Kidney (tissue), 14 donors: ENCODE data around the gene PPARGC1A. TPM values are rescaled to one million over a fixed set of nuclear protein-coding genes. Genes with fewer than 3 reads are reported as not detected.

ENCODE experiments used
- DNase-seq, 5 donors: peaks; one replicate each; pipeline ENCODE4 v3.0.0-alpha.2; 2013 to 2020
- FAIRE-seq: peaks from 2 replicates; lab custom pipeline; 2012; peaks lifted over from hg19 to GRCh38; lab: Jason Lieb, UNC
- H3K27ac ChIP-seq, 2 donors: one replicate each; pipeline ENCODE4 v1.7.0; 2013; ENCODE audit warnings: low read depth in 2 of 2, low read length in 2 of 2, inconsistent platforms in 1 of 2
- H3K27me3 ChIP-seq: one replicate; pipeline ENCODE4 v1.7.1; 2013; ENCODE audit warnings: low read length, inconsistent platforms; ENCODE audit not compliant: control insufficient read depth, insufficient read depth
- H3K36me3 ChIP-seq, 3 donors: one replicate each; pipeline versions ENCODE4 v1.7.0 to v1.7.1; 2013; ENCODE audit warnings: low read length in 3 of 3, control low read depth in 1 of 3, inconsistent platforms in 1 of 3; ENCODE audit not compliant: insufficient read depth in 3 of 3, control insufficient read depth in 2 of 3
- H3K4me1 ChIP-seq, 3 donors: one replicate each; pipeline versions ENCODE4 v1.7.0 to v1.7.1; 2013; ENCODE audit warnings: low read length in 3 of 3, inconsistent platforms in 1 of 3, low read depth in 1 of 3; ENCODE audit not compliant: control insufficient read depth in 2 of 3, insufficient read depth in 2 of 3
- H3K4me3 ChIP-seq, 3 donors: one replicate each; pipeline versions ENCODE4 v1.7.0 to v1.8.1; 2013; ENCODE audit warnings: low read length in 3 of 3, control low read depth in 1 of 3, inconsistent platforms in 1 of 3
- H3K9ac ChIP-seq, 3 donors: one replicate each; pipeline versions ENCODE4 v1.7.0 to v1.7.1; 2013; ENCODE audit warnings: low read length in 3 of 3, control low read depth in 1 of 3, inconsistent platforms in 1 of 3
- H3K9me3 ChIP-seq, 3 donors: one replicate each; pipeline versions ENCODE4 v1.7.0 to v1.7.1; 2013; ENCODE audit warnings: low read length in 3 of 3, control low read depth in 1 of 3, inconsistent platforms in 1 of 3; ENCODE audit not compliant: control insufficient read depth in 2 of 3, insufficient read depth in 1 of 3
- intact Hi-C: fragments of 100-400 bp; cut with DNase I; formaldehyde crosslinking; loops from one replicate; pipeline ENCODE4 v1.11.1; 2022
- polyA plus RNA-seq: library from polyadenylated mRNA; stranded (reverse); fragments of 350-450 nt; fragmentation: Illumina TruSeq; extraction: RNeasy Lipid Tissue Mini Kit (QIAGEN cat#74804); gene quantifications from one replicate; pipeline ENCODE4 v1.2.3, GENCODE V29; 2014; ENCODE audit warnings: low read depth, low replicate concordance; ENCODE audit not compliant: insufficient read depth
- total RNA-seq: library from RNA; stranded (reverse); fragmentation: NEBNext Ultra II Directional; extraction: Animal tissue kit (Norgen Biotek cat#: 25700); gene quantifications from one replicate; pipeline ENCODE4 v1.2.1, GENCODE V29; 2021
- TF ChIP-seq, protein P1 (sequence below): IDR thresholded peaks from 3 replicates; pipeline ENCODE4 v1.5.1; 2012; ENCODE audit warnings: mild to moderate bottlenecking, moderate library complexity, borderline replicate concordance; ENCODE audit not compliant: insufficient read depth; ENCODE audit errors: extremely low read depth
- donor health status: control.
- donor health status: control.
- donor health status: control.
- donor health status: control.
- donor health status: control.
- donor health status: DM: yes; HTN: yes; CAD: no.
- donor health status: Normal renal cell carcinoma (clear cell type).

PPARGC1A gene
- total and polyA plus RNA-seq, 2 donors from 2014 or later = 22.8 to 80.8 TPM

DNA sequence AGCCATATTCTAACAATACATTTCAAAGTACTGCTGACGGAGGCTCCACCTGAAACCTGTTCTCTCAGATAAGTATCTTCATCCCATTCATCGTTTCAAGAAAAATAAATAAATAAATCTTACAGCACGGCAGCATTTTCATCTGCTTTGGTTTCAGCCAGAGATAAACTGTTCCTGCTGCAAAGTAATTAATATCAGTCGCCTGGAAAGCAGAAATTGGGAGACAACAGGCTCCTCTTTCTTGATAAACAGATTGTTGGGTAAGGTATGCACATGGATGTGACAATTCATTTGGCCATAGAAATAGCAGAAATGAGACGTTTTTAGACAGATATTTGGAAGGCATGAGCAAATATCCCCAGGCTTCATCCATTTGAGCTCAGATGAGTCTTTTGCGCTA is 110.4 kb downstream of the PPARGC1A start:
- Histone ChIP-seq H3K4me3 (no peak overlapping the region), H3K27me3 (no peaks in the 10 kb centered on the region), H3K27ac (no peak overlapping the region), H3K36me3 (no peaks in the 10 kb centered on the region), H3K4me1 (peaks cover 0 to 16% (median 5%) of the 10 kb centered on the region in 3 donors), H3K9me3 (no peaks in the 10 kb centered on the region), H3K9ac (no peak overlapping the region)
- intact Hi-C loops = no loop called here
- no peak for DNase-seq
- FAIRE-seq = no peak
- TF ChIP-seq, protein P1, sequence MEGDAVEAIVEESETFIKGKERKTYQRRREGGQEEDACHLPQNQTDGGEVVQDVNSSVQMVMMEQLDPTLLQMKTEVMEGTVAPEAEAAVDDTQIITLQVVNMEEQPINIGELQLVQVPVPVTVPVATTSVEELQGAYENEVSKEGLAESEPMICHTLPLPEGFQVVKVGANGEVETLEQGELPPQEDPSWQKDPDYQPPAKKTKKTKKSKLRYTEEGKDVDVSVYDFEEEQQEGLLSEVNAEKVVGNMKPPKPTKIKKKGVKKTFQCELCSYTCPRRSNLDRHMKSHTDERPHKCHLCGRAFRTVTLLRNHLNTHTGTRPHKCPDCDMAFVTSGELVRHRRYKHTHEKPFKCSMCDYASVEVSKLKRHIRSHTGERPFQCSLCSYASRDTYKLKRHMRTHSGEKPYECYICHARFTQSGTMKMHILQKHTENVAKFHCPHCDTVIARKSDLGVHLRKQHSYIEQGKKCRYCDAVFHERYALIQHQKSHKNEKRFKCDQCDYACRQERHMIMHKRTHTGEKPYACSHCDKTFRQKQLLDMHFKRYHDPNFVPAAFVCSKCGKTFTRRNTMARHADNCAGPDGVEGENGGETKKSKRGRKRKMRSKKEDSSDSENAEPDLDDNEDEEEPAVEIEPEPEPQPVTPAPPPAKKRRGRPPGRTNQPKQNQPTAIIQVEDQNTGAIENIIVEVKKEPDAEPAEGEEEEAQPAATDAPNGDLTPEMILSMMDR = no peak

DNA sequence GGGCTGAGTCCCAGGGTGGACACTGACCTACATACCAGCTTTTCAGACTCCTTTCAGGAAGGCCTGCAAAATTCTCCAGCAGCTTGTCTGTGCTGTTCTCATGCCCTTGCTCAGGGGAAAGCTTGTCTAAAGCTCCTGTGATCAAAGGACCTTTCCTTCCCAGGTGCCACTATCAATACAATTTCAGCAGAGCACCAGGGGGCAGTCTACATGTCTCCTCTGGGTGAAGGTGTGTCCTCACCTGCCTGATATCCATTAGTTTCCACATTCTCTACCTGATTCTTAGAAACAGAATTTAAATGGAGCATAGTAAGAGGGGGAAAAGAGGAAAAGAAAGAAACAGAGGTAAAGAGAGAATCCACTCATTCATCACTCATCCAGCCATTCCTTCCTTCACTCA is 114.2 kb downstream of the PPARGC1A start:
- peak overlapping the region; percentile 15 to 20 for H3K27ac ChIP-seq
- DNase-seq (no peak), FAIRE-seq (no peak)
- no peaks in the 10 kb centered on the region for H3K27me3 ChIP-seq
- no peaks in the 10 kb centered on the region for H3K36me3 ChIP-seq
- H3K4me1 ChIP-seq = peaks cover 0 to 2% (median 0%) of the 10 kb centered on the region in 3 donors
- TF ChIP-seq, protein P1 = no peak
- intact Hi-C loops = no loop called here
- H3K9ac ChIP-seq = no peak overlapping the region
- H3K9me3 ChIP-seq = no peaks in the 10 kb centered on the region
- no peak overlapping the region for H3K4me3 ChIP-seq

DNA sequence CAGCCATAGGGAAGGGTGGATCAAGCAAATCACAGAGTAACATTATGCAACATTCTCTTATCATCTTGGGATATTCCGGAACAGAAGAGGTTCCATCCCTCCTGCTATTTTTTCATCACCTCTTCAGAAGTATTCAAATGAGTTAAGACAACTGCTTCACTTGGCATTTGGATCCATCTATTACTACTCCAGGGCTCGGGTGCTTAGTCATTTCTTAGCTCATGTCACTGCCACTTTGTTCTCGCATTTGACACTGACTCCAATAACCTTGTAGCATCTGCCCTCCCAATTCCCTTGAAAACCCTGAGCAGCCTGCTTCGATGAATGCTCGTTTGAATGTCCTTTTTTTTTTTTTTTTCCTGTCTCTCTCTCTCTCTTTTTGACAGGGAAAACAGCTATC is 114.9 kb downstream of the PPARGC1A start:
- Histone ChIP-seq H3K9me3 (no peaks in the 10 kb centered on the region), H3K9ac (no peak overlapping the region), H3K4me1 (no peaks in the 10 kb centered on the region), H3K36me3 (no peaks in the 10 kb centered on the region), H3K4me3 (no peak overlapping the region), H3K27ac (no peak overlapping the region), H3K27me3 (no peaks in the 10 kb centered on the region)
- FAIRE-seq (no peak), DNase-seq (no peak)
- intact Hi-C loops = no loop called here
- TF ChIP-seq, protein P1 = no peak
